Stimulated activated CD4-positive, alpha-beta T cell treated with anti-CD3 and anti-CD28 coated beads, Interleukin-12 subunit alpha, Interleukin-12 subunit beta, amount 100 ng/mL, for 4 hours (primary cell): Measurements from ENCODE around the gene CYP8B1.
"Not testable (repeated sequence)": the region's sequence is repeated elsewhere in the genome, so short reads cannot be mapped to it uniquely, and the experiment has no call there.

ENCODE experiments used
- DNase-seq: peaks from one replicate; pipeline ENCODE4 v3.0.0-alpha.2; 2020

Gene CYP8B1

DNA sequence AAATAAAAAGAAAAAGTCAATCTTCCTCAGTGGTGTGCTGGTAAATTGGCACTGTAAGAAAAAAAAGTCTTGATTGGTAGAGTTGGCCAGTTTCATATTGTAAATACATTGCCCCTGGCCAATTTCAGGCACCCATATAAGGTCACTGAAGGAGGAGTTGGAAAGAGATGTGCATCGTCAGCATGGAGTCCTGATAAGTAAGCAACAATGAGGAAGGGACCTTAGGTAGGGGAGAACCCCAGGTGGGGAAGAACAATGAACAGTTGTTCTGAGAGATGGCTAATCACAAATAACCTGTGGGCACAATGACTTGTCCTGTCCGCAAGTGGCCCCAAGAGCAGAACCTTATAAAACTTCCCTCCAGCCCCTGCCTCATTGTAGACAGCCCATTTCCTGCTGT is 8.6 kb upstream of the CYP8B1 start:
- no peak for DNase-seq

DNA sequence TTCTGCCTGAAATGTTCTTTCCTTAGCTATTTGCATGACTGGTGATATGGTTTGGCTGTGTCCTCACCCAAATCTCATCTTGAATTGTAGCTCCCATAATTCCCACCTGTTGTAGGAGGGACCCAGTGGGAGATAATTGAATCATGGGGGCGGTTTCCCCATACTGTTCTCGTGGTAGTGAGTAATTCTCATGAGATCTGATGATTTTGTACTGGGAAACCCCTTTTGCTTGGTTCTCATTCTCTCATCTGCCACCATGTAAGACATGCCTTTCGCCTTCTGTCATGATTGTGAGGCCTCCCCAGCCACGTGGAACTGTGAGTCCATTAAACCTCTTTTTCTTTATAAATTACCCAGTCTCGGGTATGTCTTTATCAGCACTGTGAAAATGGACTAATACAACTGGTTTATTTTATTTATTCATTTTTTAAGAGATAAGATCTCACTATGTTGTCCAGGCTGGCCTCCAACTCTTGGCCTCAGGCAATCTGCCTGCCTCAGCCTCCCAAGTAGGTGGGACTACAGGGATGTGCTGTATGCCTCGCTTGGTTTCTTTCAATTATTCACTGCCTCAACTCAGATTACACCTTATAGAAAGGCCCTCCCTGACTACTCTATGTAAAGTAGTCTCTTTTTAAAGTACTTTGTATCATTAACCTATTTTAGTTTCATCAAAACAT is 7.7 kb upstream of the CYP8B1 start:
- not testable (repeated sequence) for DNase-seq

DNA sequence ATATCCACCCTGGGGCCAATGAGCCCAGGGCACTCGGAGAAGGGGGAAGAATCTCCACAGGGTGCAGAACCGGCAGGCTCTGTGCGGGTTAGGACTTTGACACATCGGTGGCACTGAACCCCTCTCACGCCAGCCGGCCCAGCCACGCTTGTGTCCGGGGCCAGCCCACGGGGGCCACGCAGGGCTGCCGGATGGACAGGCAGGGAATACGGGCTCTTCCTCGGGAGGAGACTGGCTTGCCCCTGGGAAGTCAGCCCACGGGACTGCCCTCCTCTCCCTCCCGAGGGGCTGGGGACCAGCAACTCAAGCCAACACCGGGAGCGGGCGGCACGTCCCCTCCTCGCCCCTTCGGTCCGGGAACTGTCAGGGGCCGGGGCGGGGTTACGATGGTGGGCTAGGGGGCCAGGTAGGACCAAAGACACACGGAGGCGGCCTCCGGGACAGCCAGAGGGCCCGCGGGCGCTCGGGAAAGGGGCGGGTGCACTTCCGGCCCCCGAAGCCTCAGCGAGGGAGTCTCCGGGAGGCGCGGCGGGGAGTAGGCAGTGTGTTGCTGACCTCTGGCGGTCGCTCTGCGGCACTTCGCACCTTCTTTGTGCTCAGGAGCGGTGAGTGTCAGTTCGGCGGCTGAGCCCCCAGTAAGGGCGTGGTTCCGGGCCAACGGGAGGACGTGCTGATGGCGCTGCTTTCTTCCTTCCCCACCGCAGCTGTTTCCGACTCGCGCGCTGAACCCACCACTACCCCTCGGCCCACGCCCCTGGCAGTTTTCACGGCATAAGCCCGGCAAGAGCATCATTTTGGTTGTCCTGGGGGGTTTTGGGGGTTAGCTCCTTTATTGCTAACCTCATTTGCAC is 5.1 kb upstream of the CYP8B1 start:
- DNase-seq = peak; percentile 83

DNA sequence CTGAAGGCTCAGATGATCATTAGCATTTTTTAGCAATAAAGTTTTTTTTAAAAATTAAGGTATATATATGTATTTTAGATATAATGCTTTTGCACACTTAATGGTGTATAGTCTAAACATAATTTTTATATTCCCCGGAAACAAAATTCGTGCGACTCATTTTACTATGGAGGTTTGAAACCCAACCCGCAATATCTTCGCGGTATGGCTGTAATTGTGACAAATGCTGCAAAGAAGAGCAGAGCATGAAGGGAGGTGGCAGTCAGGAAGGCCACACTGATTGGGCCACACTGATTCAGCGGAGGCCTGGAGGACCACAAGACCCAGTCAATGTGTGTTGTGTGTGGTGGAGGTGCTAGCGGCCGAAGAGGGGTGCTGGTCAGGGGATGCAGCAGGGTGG is 4.5 kb upstream of the CYP8B1 start:
- no peak for DNase-seq

DNA sequence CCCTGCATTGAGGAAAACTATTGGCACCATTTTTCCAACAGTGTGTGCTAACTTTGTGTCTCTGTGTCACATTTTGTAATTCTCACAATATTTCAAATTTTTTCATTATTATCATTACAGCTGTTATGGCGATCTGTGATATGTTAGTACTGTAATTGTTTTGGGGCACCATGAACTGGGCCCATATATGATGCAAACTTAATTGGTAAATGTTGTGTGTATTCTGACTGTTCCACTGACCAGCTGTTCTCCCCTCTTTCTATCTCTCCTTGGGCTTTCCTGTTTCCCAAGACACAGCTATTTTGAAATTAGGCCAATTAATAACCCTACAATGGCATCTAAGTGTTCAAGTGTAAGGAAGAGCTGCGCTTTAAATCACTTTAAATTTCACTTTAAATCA is 2.2 kb upstream of the CYP8B1 start:
- DNase-seq = no peak

DNA sequence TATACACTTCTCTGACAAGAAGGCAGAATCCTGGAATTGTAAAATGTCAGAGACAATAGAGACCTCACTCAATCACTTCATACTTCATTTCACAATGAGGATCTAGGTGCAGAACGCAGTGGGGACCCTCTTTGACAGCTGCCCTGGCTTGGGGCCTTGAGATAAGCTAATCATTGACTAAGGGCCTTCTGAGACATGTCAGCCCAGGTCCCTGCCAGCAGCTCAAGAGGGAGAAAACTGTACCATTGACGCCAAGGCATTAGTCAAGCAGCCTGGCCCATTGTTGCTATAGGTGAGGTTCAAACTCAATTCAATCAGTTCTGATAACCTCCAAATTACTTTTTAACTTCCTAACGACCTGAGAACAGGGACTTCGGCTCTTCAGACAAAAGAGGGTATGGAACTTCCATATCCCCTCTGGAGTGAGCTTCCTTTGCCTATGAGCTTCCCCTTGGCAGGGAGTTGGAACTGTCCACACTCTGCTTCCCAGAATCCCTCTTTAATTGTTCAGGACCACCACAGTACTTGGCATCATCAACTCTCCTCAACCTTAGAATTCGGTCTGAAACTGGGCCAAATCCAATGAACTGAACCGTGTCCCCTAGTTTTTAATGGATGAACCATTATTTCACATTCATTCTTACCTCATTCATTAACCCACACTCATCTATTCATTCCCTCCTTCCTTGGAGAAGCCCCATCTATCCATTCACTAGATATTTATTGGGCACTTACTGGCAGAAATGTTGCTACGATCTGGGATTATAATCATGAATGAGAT is 1.5 kb upstream of the CYP8B1 start:
- DNase-seq = no peak

DNA sequence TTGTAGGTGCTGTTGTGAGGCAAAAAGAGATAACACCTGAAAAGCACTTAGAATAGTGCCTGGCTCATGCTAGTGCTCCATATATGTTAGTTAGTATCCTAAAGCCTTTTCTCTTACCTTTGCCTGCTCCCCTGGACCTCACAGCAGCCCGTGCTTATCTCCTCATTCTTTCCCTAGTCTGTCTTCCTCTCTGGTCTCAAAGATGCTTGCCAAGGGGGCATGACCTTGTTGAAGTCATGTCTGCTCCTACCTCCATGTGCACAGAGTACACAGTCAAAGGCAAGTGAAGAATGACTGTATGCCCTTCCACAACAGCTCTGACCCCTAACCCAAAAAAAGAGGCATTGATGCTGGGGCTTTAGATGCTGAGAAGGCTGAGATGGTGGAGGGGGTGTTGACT is 722 bp upstream of the CYP8B1 start:
- DNase-seq = no peak

DNA sequence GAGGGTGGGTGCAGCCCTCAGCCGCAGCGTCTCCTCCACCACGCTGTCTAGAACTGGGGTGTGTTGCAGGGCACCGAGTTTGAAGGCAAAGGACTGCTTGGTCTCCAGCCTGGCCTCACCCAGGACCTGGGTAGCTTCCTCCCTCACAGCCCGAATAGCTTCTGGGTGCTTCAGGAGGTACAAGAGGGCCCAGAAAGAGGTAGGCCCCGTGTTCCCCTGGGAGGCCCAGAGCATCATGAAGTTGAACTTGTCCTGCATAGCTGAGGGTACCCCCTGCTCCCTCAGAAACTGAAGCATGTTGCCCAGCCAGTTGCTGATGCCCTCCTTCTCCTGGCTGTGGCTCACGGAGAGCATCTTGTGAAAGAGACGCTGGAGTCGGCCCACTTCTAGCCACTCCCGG is 930 bp downstream of the CYP8B1 start:
- no peak for DNase-seq

DNA sequence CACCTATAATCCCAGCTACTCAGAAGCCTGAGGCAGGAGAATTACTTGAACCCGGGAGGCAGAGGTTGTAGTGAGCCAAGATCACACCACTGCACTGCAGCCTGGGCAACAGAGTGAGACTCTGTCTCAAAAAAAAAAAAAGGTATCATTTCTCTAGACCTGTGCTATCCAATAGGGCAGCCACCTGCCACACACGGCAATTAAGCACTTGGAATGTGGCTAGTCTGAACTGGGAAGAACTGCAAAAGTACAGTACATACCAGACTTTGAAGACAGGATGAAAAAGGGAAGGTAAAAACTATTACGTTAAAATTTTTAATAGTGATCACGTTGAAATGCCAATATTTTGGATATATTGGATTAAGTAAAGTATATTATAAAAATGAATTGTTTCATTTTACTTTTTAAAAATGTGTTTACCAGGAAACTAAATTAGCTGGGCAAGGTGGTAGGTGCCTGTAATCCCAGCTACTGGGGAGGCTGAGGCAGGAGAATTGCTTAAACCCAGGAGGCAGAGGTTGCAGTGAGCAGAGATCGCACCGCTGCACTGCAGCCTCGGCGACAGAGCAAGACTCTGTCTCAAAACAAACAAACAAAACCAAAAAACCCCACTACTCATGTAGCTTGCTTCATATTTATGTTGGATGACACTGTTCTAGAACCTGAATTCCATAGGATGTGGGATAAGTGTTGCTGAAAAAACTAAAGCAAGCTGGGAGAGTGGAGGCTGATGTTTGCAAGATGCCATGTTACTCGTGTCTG is 2.3 kb downstream of the CYP8B1 start:
- DNase-seq = no peak

DNA sequence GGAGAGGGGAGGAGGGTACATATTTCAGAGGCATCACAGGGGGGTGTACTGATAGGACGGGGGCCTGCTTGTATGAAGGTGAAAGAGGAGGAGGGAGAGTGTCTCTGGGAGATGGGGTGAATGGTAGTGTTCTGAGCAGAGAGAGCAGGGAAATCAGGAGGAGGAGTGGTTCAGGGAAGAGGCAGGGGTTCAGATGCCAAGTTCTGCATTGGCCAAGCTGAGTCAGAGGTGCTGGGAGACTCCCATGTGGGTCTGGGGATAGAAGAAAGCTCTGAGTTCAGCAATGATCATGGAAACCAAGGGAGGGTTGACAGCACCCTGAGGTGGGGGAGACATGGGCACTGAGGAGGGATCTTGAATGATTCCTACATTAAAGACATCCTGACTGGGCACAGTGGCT is 3.0 kb downstream of the CYP8B1 start:
- no peak for DNase-seq

DNA sequence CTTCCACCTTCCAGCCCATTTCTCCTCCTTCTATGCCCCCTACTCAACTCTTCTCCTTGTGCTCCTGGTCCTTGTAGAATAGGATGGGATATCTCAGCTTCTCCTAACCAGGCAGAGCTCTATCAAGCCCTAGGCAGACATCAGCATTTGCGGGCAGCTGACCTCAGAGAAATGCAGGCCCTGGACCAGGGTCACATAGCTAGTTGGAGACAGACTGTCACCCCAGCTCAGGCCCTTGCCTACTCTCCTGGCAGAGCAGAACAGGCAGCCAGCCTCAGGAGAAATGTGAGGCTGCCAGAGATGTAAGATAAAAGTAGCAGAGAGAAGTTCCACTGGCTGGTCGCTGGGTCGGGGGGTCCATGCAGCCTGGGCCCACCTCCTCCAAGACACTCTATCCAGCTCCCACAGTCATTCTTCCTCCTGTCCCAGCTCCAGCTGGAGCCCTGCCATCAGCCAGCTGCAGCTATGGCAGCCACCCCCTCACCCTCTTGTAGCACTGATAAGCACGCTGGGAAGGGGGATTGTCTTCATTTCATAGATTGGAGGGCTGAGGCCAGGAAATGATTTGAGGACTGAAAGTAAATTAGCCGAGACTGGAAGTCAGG is 4.0 kb downstream of the CYP8B1 start:
- DNase-seq = no peak

DNA sequence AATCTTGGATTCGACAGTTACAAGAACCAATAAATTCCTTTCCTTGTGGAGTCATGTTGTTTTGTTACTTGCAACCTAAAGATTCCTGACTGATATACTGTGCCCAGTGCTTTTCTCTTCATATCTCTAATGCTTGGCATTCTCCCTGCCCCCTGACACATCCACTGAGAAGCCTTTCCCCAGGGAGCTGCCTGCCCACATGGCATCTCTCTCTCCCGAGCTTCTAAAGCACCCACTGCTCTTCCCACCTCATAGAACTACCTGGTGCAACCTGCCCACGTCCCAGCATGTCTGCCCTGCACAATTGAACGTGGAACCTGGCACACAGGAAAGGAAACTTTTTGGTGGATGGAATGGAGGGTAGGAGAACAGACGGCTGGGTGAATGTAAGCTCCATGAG is 6.8 kb downstream of the CYP8B1 start:
- DNase-seq = no peak

DNA sequence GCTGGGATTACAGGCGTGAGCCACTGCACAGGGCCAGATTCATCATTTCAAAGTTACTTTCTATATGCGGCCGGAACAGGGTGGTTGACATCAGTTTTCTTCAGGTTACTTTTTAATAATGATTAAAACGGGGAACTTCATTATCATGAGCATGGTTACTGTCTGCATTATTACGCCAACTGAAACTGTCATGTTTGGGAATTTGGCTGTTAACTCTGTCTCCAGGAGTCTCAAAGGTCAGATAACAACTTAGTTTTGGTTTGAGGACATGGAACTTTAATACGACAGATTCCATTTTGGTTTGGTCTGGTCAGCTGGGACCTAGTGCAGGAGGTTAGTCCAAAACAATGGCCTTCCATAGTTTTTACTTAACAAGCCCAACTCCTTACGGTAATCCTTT is 8.5 kb downstream of the CYP8B1 start:
- no peak for DNase-seq

DNA sequence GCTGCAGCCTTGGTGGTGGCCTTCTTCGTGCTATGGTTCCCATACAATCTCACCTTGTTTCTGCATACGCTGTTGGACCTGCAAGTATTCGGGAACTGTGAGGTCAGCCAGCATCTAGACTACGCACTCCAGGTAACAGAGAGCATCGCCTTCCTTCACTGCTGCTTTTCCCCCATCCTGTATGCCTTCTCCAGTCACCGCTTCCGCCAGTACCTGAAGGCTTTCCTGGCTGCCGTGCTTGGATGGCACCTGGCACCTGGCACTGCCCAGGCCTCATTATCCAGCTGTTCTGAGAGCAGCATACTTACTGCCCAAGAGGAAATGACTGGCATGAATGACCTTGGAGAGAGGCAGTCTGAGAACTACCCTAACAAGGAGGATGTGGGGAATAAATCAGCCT is 10.4 kb downstream of the CYP8B1 start:
- DNase-seq = no peak

DNA sequence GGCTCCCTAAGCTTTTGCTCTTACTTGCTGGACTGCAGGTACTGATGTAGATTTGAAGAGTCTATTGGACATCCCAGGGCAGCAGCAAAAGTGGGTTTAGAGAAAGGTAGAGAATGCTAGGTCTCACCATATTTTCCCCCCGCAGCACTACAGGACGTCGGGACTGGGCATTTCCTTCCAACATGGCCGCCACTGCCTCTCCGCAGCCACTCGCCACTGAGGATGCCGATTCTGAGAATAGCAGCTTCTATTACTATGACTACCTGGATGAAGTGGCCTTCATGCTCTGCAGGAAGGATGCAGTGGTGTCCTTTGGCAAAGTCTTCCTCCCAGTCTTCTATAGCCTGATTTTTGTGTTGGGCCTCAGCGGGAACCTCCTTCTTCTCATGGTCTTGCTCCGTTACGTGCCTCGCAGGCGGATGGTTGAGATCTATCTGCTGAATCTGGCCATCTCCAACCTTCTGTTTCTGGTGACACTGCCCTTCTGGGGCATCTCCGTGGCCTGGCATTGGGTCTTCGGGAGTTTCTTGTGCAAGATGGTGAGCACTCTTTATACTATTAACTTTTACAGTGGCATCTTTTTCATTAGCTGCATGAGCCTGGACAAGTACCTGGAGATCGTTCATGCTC is 11.2 kb downstream of the CYP8B1 start:
- no peak for DNase-seq

DNA sequence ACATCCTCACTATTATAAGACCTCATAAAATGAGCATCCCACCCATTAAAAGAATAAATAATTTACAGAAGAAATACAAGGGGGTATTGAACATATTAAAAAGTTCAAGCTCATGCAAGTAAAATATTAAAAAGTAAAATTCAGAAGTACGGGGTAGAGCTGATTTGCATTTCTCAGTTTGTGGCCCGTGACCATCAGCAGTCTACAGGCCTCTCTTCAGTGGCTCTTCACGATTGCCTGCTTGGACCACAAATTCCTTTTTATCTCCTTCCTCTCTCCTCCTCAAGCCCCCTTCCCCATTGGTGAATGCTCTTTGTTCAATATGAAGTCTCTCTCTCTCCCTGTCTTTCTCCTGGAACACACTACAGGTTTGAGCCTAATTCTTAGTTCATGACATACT is 19.1 kb downstream of the CYP8B1 start:
- DNase-seq = no peak

DNA sequence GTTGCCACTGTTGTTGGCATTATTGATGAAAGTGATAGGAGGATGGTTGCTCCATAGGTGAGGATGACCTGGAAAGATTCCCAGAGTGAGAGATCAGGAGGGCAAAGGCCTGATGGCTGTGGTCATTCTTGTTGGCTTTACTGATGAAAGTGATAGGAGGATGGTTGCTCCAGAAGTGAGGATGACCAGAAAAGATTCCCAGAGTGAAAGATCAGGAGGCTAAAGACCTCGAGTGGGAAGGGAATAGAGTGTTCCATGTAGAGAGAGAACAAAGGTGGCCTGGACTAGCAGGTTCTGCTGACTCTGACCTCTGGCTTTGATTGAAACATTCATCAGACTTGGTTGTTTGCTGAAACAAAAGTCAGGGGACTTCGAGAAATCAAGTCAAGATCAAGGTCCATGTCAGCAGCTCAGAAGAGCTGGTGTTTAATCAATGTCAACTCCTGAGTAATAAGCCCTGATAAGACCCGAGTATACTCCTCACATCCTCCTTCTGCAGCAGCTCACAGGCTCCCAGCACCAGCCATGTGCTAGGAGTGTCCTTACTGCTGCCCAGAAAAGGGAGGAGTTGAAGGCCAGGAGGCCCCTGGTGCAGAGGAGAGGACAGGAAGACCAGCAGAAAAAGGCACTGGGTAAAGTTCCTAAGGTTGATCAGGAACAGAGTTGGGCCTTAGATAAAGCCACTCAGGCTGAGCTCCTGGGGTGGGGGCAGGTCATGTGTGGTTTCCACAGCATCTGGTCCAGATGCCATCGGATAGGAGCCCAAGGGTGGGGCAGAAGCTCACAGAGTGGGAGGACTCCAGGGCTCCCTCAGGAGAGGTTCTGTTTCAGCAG is 19.9 kb downstream of the CYP8B1 start:
- no peak for DNase-seq

DNA sequence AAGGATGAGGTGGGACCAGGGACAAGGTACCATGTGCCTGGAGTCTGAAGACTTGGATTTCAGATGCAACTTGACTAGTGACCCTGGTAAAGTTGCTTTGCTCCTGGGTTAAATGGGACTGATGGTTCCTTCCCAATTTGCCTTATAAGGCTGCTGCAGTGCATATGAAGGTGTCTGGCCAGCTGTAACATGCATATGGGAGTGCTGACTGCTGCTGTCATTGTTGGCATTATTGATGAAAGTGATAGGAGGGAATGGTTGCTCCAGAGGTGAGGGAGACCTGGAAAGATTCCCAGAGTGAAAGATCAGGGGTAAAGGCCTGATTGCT is 20.5 kb downstream of the CYP8B1 start:
- no peak for DNase-seq

DNA sequence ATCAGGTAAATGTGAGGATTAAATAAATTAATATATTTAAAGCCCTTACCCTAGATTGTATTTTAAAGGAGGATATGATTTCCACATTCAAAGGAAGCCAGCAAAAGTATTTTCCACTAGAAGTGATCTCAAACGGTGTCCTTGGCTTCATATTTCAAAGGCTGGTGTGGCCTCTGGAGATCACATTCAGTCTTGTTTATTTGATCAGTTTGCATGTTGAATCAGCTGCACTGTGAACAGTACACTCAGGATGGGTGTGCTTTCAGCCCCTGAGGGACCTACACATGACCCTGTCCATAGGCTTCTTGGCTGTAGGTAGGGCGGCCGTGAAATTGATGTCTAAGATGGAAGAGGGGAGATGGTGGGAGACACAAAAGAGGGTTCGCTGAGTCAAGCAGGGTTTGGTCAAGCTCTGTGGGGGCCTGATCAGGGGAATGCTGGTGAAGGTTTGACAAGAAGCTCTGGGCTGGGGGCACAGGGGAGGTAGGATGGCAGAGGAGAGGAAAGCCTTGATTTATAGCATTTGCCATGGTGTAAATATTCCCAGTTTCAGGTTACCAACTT is 21.9 kb downstream of the CYP8B1 start:
- no peak for DNase-seq

DNA sequence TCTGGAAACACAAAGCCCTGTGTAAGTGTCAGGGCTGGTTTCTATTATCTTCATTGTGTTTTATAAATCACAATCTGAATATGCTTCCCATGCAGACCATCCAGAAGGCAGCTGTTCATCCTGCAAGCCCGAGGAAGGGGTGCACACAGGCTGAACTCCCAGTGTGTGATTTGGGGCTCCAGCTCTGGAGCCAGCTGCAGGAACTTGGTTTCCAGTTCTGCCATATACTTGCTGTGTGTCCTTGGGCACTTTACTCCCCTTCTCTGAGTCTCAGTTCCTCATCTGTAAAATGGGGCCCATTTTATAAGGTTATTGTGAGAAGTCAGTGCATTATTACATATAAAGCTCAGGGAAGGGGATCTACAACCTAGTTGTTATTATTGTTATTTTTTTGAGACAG is 22.6 kb downstream of the CYP8B1 start:
- no peak for DNase-seq

DNA sequence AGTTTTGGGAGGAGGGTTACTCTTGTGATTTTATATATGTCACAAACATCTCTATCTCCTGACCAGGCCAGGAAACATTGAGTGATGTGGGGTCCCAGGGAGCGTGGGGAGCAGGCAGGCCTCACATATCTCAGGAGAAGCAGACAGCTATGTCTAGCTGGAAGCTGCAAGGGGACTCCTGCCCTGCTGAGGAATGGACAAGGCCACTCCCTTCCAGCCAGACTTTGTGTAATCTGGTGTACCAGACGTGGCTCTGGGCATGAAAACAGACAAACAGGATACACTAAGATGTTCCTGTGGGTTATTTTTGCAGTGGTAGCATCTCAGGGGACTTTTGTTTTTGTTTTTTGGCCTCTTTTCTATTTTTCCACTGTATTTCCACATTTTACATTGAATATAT is 23.2 kb downstream of the CYP8B1 start:
- DNase-seq = no peak
